GM23338 (cell line): ENCODE data around the gene NHSL1. TPM values are rescaled to one million over a fixed set of nuclear protein-coding genes. Genes with fewer than 3 reads are reported as not detected.

Experiments
- ATAC-seq: fragments of 200-7000 bp; cut with Tn5 transposase; 3 replicates; pipeline ENCODE4 v1.9.1; 2020
- DNase-seq: peaks from one replicate; pipeline ENCODE4 v3.0.0-alpha.2; 2015; ENCODE audit warnings: low spot score
- H2AFZ ChIP-seq: fragments of 200-600 bp; sonication (generic); 2 replicates; pipeline ENCODE4 v1.8.0; 2016; ENCODE audit warnings: antibody characterized with exemption, mild to moderate bottlenecking, moderate library complexity
- H3F3A ChIP-seq: fragments of 200-600 bp; sonication (generic); replicated peaks from 2 replicates; pipeline ENCODE4 v1.8.0; 2017; ENCODE audit warnings: antibody characterized with exemption, mixed run types, low read depth
- H3K27ac ChIP-seq: fragments of 200-600 bp; sonication (generic); 2 replicates; pipeline ENCODE4 v1.6.1; 2016; ENCODE audit warnings: low read depth
- H3K27me3 ChIP-seq: fragments of 200-600 bp; sonication (generic); 2 replicates; pipeline ENCODE4 v1.8.0; 2016; ENCODE audit warnings: mild to moderate bottlenecking, mixed run types, moderate library complexity; ENCODE audit not compliant: insufficient read depth
- H3K36me3 ChIP-seq: fragments of 200-600 bp; sonication (generic); 2 replicates; pipeline ENCODE4 v1.8.0; 2016; ENCODE audit warnings: mild to moderate bottlenecking; ENCODE audit not compliant: insufficient read depth
- H3K4me1 ChIP-seq: fragments of 200-600 bp; sonication (generic); 2 replicates; pipeline ENCODE4 v1.8.0; 2016; ENCODE audit warnings: mild to moderate bottlenecking, moderate library complexity; ENCODE audit not compliant: insufficient read depth
- H3K4me2 ChIP-seq: fragments of 200-600 bp; sonication (generic); 2 replicates; pipeline ENCODE4 v1.7.1; 2017; ENCODE audit warnings: mixed run types
- H3K4me3 ChIP-seq: fragments of 200-600 bp; sonication (generic); 2 replicates; pipeline ENCODE4 v1.6.1; 2016; ENCODE audit warnings: mixed run types
- H3K79me2 ChIP-seq: fragments of 200-600 bp; sonication (generic); replicated peaks from 2 replicates; pipeline ENCODE4 v1.8.0; 2017; ENCODE audit warnings: mild to moderate bottlenecking; ENCODE audit not compliant: insufficient read depth
- H3K9me2 ChIP-seq: fragments of 200-600 bp; sonication (generic); 2 replicates; pipeline ENCODE4 v1.8.0; 2017; ENCODE audit not compliant: insufficient read depth
- H4K20me1 ChIP-seq: fragments of 200-600 bp; sonication (generic); replicated peaks from 2 replicates; pipeline ENCODE4 v1.8.0; 2017; ENCODE audit warnings: mild to moderate bottlenecking; ENCODE audit not compliant: insufficient read depth
- H3K27ac Mint-ChIP-seq: 2 replicates; pipeline ENCODE4 v1.8.0; 2020; ENCODE audit warnings: inconsistent platforms, mild to moderate bottlenecking, moderate library complexity, mixed read lengths
- H3K27me3 Mint-ChIP-seq: 3 replicates; pipeline ENCODE4 v1.8.0; 2022; ENCODE audit warnings: low read depth, mild to moderate bottlenecking, moderate library complexity, mixed read lengths, inconsistent platforms; ENCODE audit not compliant: insufficient read depth, poor library complexity
- H3K36me3 Mint-ChIP-seq: 3 replicates; pipeline ENCODE4 v1.8.0; 2021; ENCODE audit warnings: low read depth, mild to moderate bottlenecking, inconsistent platforms, moderate library complexity, mixed read lengths
- H3K4me1 Mint-ChIP-seq: 3 replicates; pipeline ENCODE4 v1.8.0; 2020; ENCODE audit warnings: mild to moderate bottlenecking, inconsistent platforms, mixed read lengths
- H3K4me3 Mint-ChIP-seq: 3 replicates; pipeline ENCODE4 v1.8.0; 2021; ENCODE audit warnings: moderate library complexity, mild to moderate bottlenecking, inconsistent platforms, mixed read lengths
- H3K9me3 Mint-ChIP-seq: 3 replicates; pipeline ENCODE4 v1.8.0; 2020; ENCODE audit warnings: moderate library complexity, mild to moderate bottlenecking, inconsistent platforms, mixed read lengths
- CREB1 ChIP-seq: fragments of 250-450 bp; sonication (Bioruptor Pico); IDR thresholded peaks from 2 replicates; pipeline ENCODE4 v1.5.0; 2020; ENCODE audit warnings: low read depth, mild to moderate bottlenecking, moderate library complexity
- CTCF ChIP-seq, 2 experiments: fragments of 200-600 bp in 1 of 2; sonication (generic) in 1 of 2; conservative IDR thresholded peaks; 2 replicates each; pipeline versions ENCODE4 v1.5.1 to v1.6.1; 2016 to 2017; ENCODE audit warnings: antibody characterized with exemption in 2 of 2, low read depth in 2 of 2, mild to moderate bottlenecking in 2 of 2, moderate library complexity in 1 of 2
- ETS1 ChIP-seq: IDR thresholded peaks from 2 replicates; pipeline ENCODE4 v1.6.1; 2016; ENCODE audit warnings: antibody characterized with exemption
- EZH2 ChIP-seq: fragments of 200-600 bp; sonication (generic); IDR thresholded peaks from one replicate; pipeline ENCODE4 v1.8.0; 2017; ENCODE audit warnings: antibody characterized with exemption, mild to moderate bottlenecking, low read depth; ENCODE audit not compliant: unreplicated experiment
- EZH2phosphoT487 ChIP-seq: fragments of 200-600 bp; sonication (generic); IDR thresholded peaks from one replicate; pipeline ENCODE4 v1.8.1; 2018; ENCODE audit warnings: antibody characterized with exemption; ENCODE audit not compliant: unreplicated experiment
- JUNB ChIP-seq: IDR thresholded peaks from one replicate; pipeline ENCODE4 v1.6.1; 2016; ENCODE audit warnings: antibody characterized with exemption; ENCODE audit not compliant: unreplicated experiment
- NANOG ChIP-seq: IDR thresholded peaks from 2 replicates; pipeline ENCODE4 v1.6.1; 2016; ENCODE audit warnings: antibody characterized with exemption, borderline replicate concordance
- POLR2AphosphoS5 ChIP-seq: IDR thresholded peaks from 2 replicates; pipeline ENCODE4 v1.6.1; 2016; ENCODE audit warnings: antibody characterized with exemption, low read depth
- REST ChIP-seq: IDR thresholded peaks from one replicate; pipeline ENCODE4 v1.6.1; 2018; ENCODE audit warnings: antibody characterized with exemption; ENCODE audit not compliant: unreplicated experiment
- STAT1 ChIP-seq: IDR thresholded peaks from one replicate; pipeline ENCODE4 v1.6.1; 2016; ENCODE audit warnings: antibody characterized with exemption; ENCODE audit not compliant: unreplicated experiment
- ZNF114 ChIP-seq: fragments of 250-450 bp; sonication (Bioruptor Pico); IDR thresholded peaks from 2 replicates; pipeline ENCODE4 v1.5.0; 2020; ENCODE audit warnings: mild to moderate bottlenecking, moderate library complexity
- ZNF331 ChIP-seq: fragments of 250-450 bp; sonication (Bioruptor Pico); IDR thresholded peaks from 2 replicates; pipeline ENCODE4 v1.5.0; 2020; ENCODE audit warnings: low read depth, mild to moderate bottlenecking, moderate library complexity
- ZNF462 ChIP-seq: fragments of 250-450 bp; sonication (Bioruptor Pico); IDR thresholded peaks from 2 replicates; pipeline ENCODE4 v1.5.0; 2020; ENCODE audit warnings: mild to moderate bottlenecking, moderate library complexity
- polyA plus RNA-seq: library from polyadenylated mRNA; unstranded; fragments of >200 nt; fragmentation: Nextera tagmentation; extraction: Ambion mirVana; gene quantifications from 2 replicates; pipeline ENCODE4 v1.2.1, GENCODE V29; 2016
- total RNA-seq: library from RNA; depleted of rRNA; stranded (reverse); fragments of >200 nt; shearing (Covaris generic); gene quantifications from 2 replicates; pipeline ENCODE4 v1.2.3, GENCODE V29; 2014

The NHSL1 gene
- total and polyA plus RNA-seq, 2 experiments from 2014 or later = 11.2 to 24.5 TPM

- H3F3A ChIP-seq = no peaks in the 10 kb centered on the region; the same call in 1 of the 2 replicates
These were observed 93.4 kb downstream of the NHSL1 start for GRCh38 chr6:138405816-138406413.

More at GRCh38 chr6:138405816-138406413, 93.4 kb downstream of the NHSL1 start:
- TF ChIP-seq EZH2phosphoT487 (no peak), CREB1 (CRISPR knock-in tag) (no peak), CTCF (conservative IDR thresholded peaks at IDR 0.05; ENCODE audit: low read depth in 2 of 2) (no peak), ZNF462 (no peak), EZH2 (no peak), ETS1 (no peak), JUNB (no peak), POLR2AphosphoS5 (no peak), NANOG (no peak), REST (no peak), ZNF331 (CRISPR knock-in tag) (no peak), ZNF114 (CRISPR knock-in tag) (no peak), STAT1 (no peak)
- no peak overlapping the region for H3K27ac ChIP-seq
- ATAC-seq (no peak), DNase-seq (no peak)
- H3K27me3 ChIP-seq = no peaks in the 10 kb centered on the region
- H3K36me3 ChIP-seq = peaks cover 32% of the 10 kb centered on the region
- H2AFZ ChIP-seq = no peak overlapping the region
- H3K9me2 ChIP-seq = no peaks in the 10 kb centered on the region
- Mint-ChIP-seq H3K9me3 (no peaks in the 10 kb centered on the region), H3K4me1 (peaks cover 5% of the 10 kb centered on the region), H3K4me3 (peak overlapping the region; percentile 33; the same call in 1 of the 3 replicates), H3K27ac (no peak overlapping the region), H3K27me3 (peaks cover 7% of the 10 kb centered on the region), H3K36me3 (peaks cover 48% of the 10 kb centered on the region)
- no peaks in the 10 kb centered on the region; the same call in 1 of the 2 replicates for H4K20me1 ChIP-seq
- H3K4me2 ChIP-seq = 0 out of 2 replicates have a peak overlapping the region, but pooled peaks have one; percentile 79
- H3K4me3 ChIP-seq = peak overlapping the region; percentile 97; the same call in 1 of the 2 replicates
- H3K79me2 ChIP-seq = no peaks in the 10 kb centered on the region
- no peaks in the 10 kb centered on the region; the same call in 1 of the 2 replicates for H3K4me1 ChIP-seq
